Panc1 (cell line): ENCODE measurements around the gene RASSF6.

ENCODE experiments used
- CTCF ChIP-seq: fragments of 450-650 bp; IDR thresholded peaks from 2 replicates; pipeline ENCODE4 v1.5.1; 2017; ENCODE audit warnings: mild to moderate bottlenecking
- POLR2AphosphoS5 ChIP-seq: IDR thresholded peaks from 2 replicates; pipeline ENCODE4 v1.6.1; 2012; ENCODE audit warnings: mild to moderate bottlenecking, low read depth, low read length, moderate library complexity
- SIN3A ChIP-seq: IDR thresholded peaks from 2 replicates; pipeline ENCODE4 v1.6.1; 2012; ENCODE audit warnings: low read depth, mild to moderate bottlenecking, low read length, moderate library complexity, borderline replicate concordance; ENCODE audit not compliant: insufficient read depth
- TF ChIP-seq, protein P1 (sequence below), 2 experiments: IDR thresholded peaks; 2 replicates each; pipeline ENCODE4 v1.6.1; 2011 to 2012; ENCODE audit warnings: low read depth in 2 of 2, control low read depth in 1 of 2, low read length in 1 of 2, mild to moderate bottlenecking in 1 of 2, moderate library complexity in 1 of 2; ENCODE audit not compliant: insufficient read depth in 1 of 2

GRCh38 chr4:73608689-73609594 is 11.3 kb downstream of the RASSF6 start:
- TF ChIP-seq CTCF: no peak
- TF ChIP-seq SIN3A: no peak
- no peak for TF ChIP-seq POLR2AphosphoS5
- TF ChIP-seq, protein P1, sequence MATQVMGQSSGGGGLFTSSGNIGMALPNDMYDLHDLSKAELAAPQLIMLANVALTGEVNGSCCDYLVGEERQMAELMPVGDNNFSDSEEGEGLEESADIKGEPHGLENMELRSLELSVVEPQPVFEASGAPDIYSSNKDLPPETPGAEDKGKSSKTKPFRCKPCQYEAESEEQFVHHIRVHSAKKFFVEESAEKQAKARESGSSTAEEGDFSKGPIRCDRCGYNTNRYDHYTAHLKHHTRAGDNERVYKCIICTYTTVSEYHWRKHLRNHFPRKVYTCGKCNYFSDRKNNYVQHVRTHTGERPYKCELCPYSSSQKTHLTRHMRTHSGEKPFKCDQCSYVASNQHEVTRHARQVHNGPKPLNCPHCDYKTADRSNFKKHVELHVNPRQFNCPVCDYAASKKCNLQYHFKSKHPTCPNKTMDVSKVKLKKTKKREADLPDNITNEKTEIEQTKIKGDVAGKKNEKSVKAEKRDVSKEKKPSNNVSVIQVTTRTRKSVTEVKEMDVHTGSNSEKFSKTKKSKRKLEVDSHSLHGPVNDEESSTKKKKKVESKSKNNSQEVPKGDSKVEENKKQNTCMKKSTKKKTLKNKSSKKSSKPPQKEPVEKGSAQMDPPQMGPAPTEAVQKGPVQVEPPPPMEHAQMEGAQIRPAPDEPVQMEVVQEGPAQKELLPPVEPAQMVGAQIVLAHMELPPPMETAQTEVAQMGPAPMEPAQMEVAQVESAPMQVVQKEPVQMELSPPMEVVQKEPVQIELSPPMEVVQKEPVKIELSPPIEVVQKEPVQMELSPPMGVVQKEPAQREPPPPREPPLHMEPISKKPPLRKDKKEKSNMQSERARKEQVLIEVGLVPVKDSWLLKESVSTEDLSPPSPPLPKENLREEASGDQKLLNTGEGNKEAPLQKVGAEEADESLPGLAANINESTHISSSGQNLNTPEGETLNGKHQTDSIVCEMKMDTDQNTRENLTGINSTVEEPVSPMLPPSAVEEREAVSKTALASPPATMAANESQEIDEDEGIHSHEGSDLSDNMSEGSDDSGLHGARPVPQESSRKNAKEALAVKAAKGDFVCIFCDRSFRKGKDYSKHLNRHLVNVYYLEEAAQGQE (IDR thresholded peaks at IDR 0.05; ENCODE audit: insufficient read depth in 1 of 2, low read depth in 2 of 2, low read length in 1 of 2): no peak
